Trophoblast cell (in vitro differentiated cells and primary cell): ENCODE results near the gene ITGA5.

Experiments
- DNase-seq, 2 donors: peaks; one replicate each; pipeline ENCODE4 v3.0.0-alpha.2; 2016
- H2AFZ ChIP-seq: 2 replicates; pipeline ENCODE4 v1.6.1; 2013; ENCODE audit warnings: low read length, moderate library complexity, mild to moderate bottlenecking; ENCODE audit not compliant: insufficient read depth, poor library complexity
- H2AK5ac ChIP-seq: 2 replicates; pipeline ENCODE4 v1.6.1; 2013; ENCODE audit warnings: mild to moderate bottlenecking, low read length
- H2BK120ac ChIP-seq: 2 replicates; pipeline ENCODE4 v1.6.1; 2013; ENCODE audit warnings: low read length, mild to moderate bottlenecking, moderate library complexity; ENCODE audit not compliant: insufficient read depth, poor library complexity
- H2BK12ac ChIP-seq: 2 replicates; pipeline ENCODE4 v1.6.1; 2013; ENCODE audit warnings: mild to moderate bottlenecking, low read length, moderate library complexity
- H2BK5ac ChIP-seq: 2 replicates; pipeline ENCODE4 v1.6.1; 2013; ENCODE audit warnings: low read length, low read depth, moderate library complexity, mild to moderate bottlenecking; ENCODE audit not compliant: poor library complexity
- H3K14ac ChIP-seq: 2 replicates; pipeline ENCODE4 v1.6.1; 2013; ENCODE audit warnings: mild to moderate bottlenecking, low read length
- H3K18ac ChIP-seq: 2 replicates; pipeline ENCODE4 v1.6.1; 2013; ENCODE audit warnings: mild to moderate bottlenecking, low read length
- H3K23ac ChIP-seq: 2 replicates; pipeline ENCODE4 v1.6.1; 2013; ENCODE audit warnings: low read length
- H3K27ac ChIP-seq: 2 replicates; pipeline ENCODE4 v1.5.1; 2013; ENCODE audit warnings: low read depth, mild to moderate bottlenecking, inconsistent platforms, low read length, moderate library complexity
- H3K27me3 ChIP-seq: 2 replicates; pipeline ENCODE4 v1.6.1; 2013; ENCODE audit warnings: inconsistent platforms, mild to moderate bottlenecking, low read length, moderate library complexity; ENCODE audit not compliant: insufficient read depth
- H3K36me3 ChIP-seq, 2 experiments: 1 replicate in 1 of 2; 2 replicates in 1 of 2; pipeline ENCODE4 v1.6.1; 2013; ENCODE audit warnings: low read length in 2 of 2, mild to moderate bottlenecking in 2 of 2, moderate library complexity in 1 of 2; ENCODE audit not compliant: insufficient read depth in 2 of 2, control insufficient read depth in 1 of 2
- H3K4ac ChIP-seq: 2 replicates; pipeline ENCODE4 v1.6.1; 2013; ENCODE audit warnings: low read depth, mild to moderate bottlenecking, low read length, moderate library complexity
- H3K4me1 ChIP-seq, 2 experiments: 1 replicate in 1 of 2; 2 replicates in 1 of 2; pipeline ENCODE4 v1.6.1; 2013; ENCODE audit warnings: low read length in 2 of 2, mild to moderate bottlenecking in 2 of 2, moderate library complexity in 1 of 2; ENCODE audit not compliant: insufficient read depth in 2 of 2, control insufficient read depth in 1 of 2
- H3K4me2 ChIP-seq: 2 replicates; pipeline ENCODE4 v1.6.1; 2013; ENCODE audit warnings: inconsistent platforms, mild to moderate bottlenecking, low read length, moderate library complexity
- H3K4me3 ChIP-seq: 2 replicates; pipeline ENCODE4 v1.5.1; 2013; ENCODE audit warnings: mild to moderate bottlenecking, low read depth, low read length, inconsistent platforms
- H3K79me1 ChIP-seq: one replicate; pipeline ENCODE4 v1.6.1; 2013; ENCODE audit warnings: low read length
- H3K79me2 ChIP-seq: 2 replicates; pipeline ENCODE4 v1.6.1; 2013; ENCODE audit warnings: low read length, mild to moderate bottlenecking; ENCODE audit not compliant: control insufficient read depth, insufficient read depth, poor library complexity
- H3K9ac ChIP-seq: 2 replicates; pipeline ENCODE4 v1.6.1; 2013; ENCODE audit warnings: mild to moderate bottlenecking, low read length
- H3K9me3 ChIP-seq: 2 replicates; pipeline ENCODE4 v1.6.1; 2013; ENCODE audit warnings: low read depth, mild to moderate bottlenecking, control low read depth, inconsistent platforms, low read length; ENCODE audit not compliant: insufficient read depth
- H4K12ac ChIP-seq: 2 replicates; pipeline ENCODE4 v1.6.1; 2013; ENCODE audit warnings: low read depth, mild to moderate bottlenecking, low read length, moderate library complexity
- H4K8ac ChIP-seq: 2 replicates; pipeline ENCODE4 v1.6.1; 2013; ENCODE audit warnings: low read depth, mild to moderate bottlenecking, low read length, moderate library complexity
- H4K91ac ChIP-seq: one replicate; pipeline ENCODE4 v1.6.1; 2013; ENCODE audit warnings: low read depth, mild to moderate bottlenecking, low read length, moderate library complexity
- WGBS: extraction: QIAGEN DNeasy Blood & Tissue Kit; methylation state at CpG from one replicate; pipeline ENCODE4 v1.1.7; 2013; ENCODE audit warnings: missing lambda C conversion rate; ENCODE audit not compliant: insufficient read length, insufficient coverage; ENCODE audit errors: extremely low coverage; 5-methylcytosine and 5-hydroxymethylcytosine counted together

Gene ITGA5

GRCh38 chr12:54374562-54375258, 44.4 kb downstream of the ITGA5 start:
- H2AK5ac ChIP-seq = no peak overlapping the region
- H3K4me3 ChIP-seq = no peak overlapping the region
- no peak overlapping the region for H2BK12ac ChIP-seq
- H3K4me2 ChIP-seq = no peak overlapping the region
- DNase-seq = no peak
- no peaks in the 10 kb centered on the region for H3K79me2 ChIP-seq
- H3K23ac ChIP-seq = no peak overlapping the region
- H3K14ac ChIP-seq = no peak overlapping the region
- no peak overlapping the region for H3K4ac ChIP-seq
- H4K8ac ChIP-seq = no peak overlapping the region
- no peak overlapping the region for H3K27ac ChIP-seq
- H3K4me1 ChIP-seq = peaks cover 6 to 16% of the 10 kb centered on the region in 2 experiments
- H3K36me3 ChIP-seq = peaks cover 53 to 65% of the 10 kb centered on the region in 2 experiments
- H3K79me1 ChIP-seq = peaks cover 2% of the 10 kb centered on the region
- H3K27me3 ChIP-seq = no peaks in the 10 kb centered on the region
- H3K18ac ChIP-seq = no peak overlapping the region
- no peak overlapping the region for H2BK120ac ChIP-seq
- H3K9ac ChIP-seq = no peak overlapping the region
- no peak overlapping the region for H4K91ac ChIP-seq
- no peak overlapping the region for H2BK5ac ChIP-seq
- no peak overlapping the region for H4K12ac ChIP-seq
- no peak overlapping the region for H2AFZ ChIP-seq
- no peaks in the 10 kb centered on the region for H3K9me3 ChIP-seq
- no CpG with 5 or more reads among the region's 2 CpGs for WGBS

- Histone ChIP-seq H3K23ac (no peak overlapping the region), H3K18ac (no peak overlapping the region), H3K27ac (no peak overlapping the region), H4K91ac (no peak overlapping the region), H4K12ac (no peak overlapping the region), H2BK120ac (no peak overlapping the region), H3K4me1 (peaks cover 6 to 20% of the 10 kb centered on the region in 2 experiments), H2BK12ac (no peak overlapping the region), H3K27me3 (no peaks in the 10 kb centered on the region), H3K4me3 (no peak overlapping the region), H2AK5ac (no peak overlapping the region), H4K8ac (no peak overlapping the region), H3K36me3 (peaks cover 53 to 65% of the 10 kb centered on the region in 2 experiments), H3K79me1 (no peaks in the 10 kb centered on the region), H3K9me3 (no peaks in the 10 kb centered on the region), H2BK5ac (no peak overlapping the region), H3K14ac (no peak overlapping the region), H3K79me2 (no peaks in the 10 kb centered on the region), H3K4me2 (no peak overlapping the region), H3K4ac (no peak overlapping the region), H2AFZ (no peak overlapping the region), H3K9ac (no peak overlapping the region)
- no CpG with 5 or more reads among the region's 10 CpGs for WGBS
- no peak for DNase-seq
Measured at GRCh38 chr12:54373649-54374561, 45.2 kb downstream of the ITGA5 start.

- H3K23ac ChIP-seq = no peak overlapping the region
- H4K91ac ChIP-seq = no peak overlapping the region
- no peaks in the 10 kb centered on the region for H3K9me3 ChIP-seq
- H4K8ac ChIP-seq = no peak overlapping the region
- no peak for DNase-seq
- H3K4me2 ChIP-seq = no peak overlapping the region
- no peak overlapping the region for H2BK120ac ChIP-seq
- peaks cover 44 to 59% of the 10 kb centered on the region in 2 experiments for H3K36me3 ChIP-seq
- H3K14ac ChIP-seq = no peak overlapping the region
- H3K4ac ChIP-seq = no peak overlapping the region
- no peaks in the 10 kb centered on the region for H3K79me2 ChIP-seq
- peaks cover 4% of the 10 kb centered on the region for H3K79me1 ChIP-seq
- H3K4me1 ChIP-seq = peaks cover 7 to 25% of the 10 kb centered on the region in 2 experiments
- H3K27me3 ChIP-seq = no peaks in the 10 kb centered on the region
- H3K4me3 ChIP-seq = no peak overlapping the region
- H3K27ac ChIP-seq = no peak overlapping the region
- no CpG with 5 or more reads among the region's 8 CpGs for WGBS
- H2BK5ac ChIP-seq = no peak overlapping the region
- no peak overlapping the region for H3K18ac ChIP-seq
- no peak overlapping the region for H4K12ac ChIP-seq
- no peak overlapping the region for H2BK12ac ChIP-seq
- no peak overlapping the region for H2AFZ ChIP-seq
- no peak overlapping the region for H3K9ac ChIP-seq
- no peak overlapping the region for H2AK5ac ChIP-seq
Measured at GRCh38 chr12:54372113-54372806, 46.8 kb downstream of the ITGA5 start.

- Histone ChIP-seq H3K23ac (no peak overlapping the region), H2AFZ (no peak overlapping the region), H4K12ac (no peak overlapping the region), H2AK5ac (no peak overlapping the region), H3K4me2 (no peak overlapping the region), H3K14ac (no peak overlapping the region), H3K79me2 (no peaks in the 10 kb centered on the region), H2BK5ac (no peak overlapping the region), H3K27ac (no peak overlapping the region), H3K9me3 (no peaks in the 10 kb centered on the region), H3K4ac (no peak overlapping the region), H3K4me1 (peaks cover 7 to 19% of the 10 kb centered on the region in 2 experiments), H2BK120ac (no peak overlapping the region), H3K36me3 (peaks cover 41 to 52% of the 10 kb centered on the region in 2 experiments), H4K91ac (no peak overlapping the region), H3K9ac (no peak overlapping the region), H3K79me1 (peaks cover 4% of the 10 kb centered on the region), H3K18ac (no peak overlapping the region), H2BK12ac (no peak overlapping the region), H3K27me3 (no peaks in the 10 kb centered on the region), H3K4me3 (no peak overlapping the region), H4K8ac (peak overlapping the region; percentile 22)
- DNase-seq = no peak
- WGBS = no CpG with 5 or more reads among the region's 5 CpGs
Measured at GRCh38 chr12:54371328-54372112, 47.5 kb downstream of the ITGA5 start.
